SIG-M5 treated with dmso at 0.1 percent for 504 hours (cell line): ENCODE results near the gene CEBPG.

ENCODE experiments used
- DNase-seq: peaks from one replicate; lab custom pipeline; 2025; ENCODE audit not compliant: unreplicated experiment; lab: John Stamatoyannopoulos, UW

CEBPG gene

DNA sequence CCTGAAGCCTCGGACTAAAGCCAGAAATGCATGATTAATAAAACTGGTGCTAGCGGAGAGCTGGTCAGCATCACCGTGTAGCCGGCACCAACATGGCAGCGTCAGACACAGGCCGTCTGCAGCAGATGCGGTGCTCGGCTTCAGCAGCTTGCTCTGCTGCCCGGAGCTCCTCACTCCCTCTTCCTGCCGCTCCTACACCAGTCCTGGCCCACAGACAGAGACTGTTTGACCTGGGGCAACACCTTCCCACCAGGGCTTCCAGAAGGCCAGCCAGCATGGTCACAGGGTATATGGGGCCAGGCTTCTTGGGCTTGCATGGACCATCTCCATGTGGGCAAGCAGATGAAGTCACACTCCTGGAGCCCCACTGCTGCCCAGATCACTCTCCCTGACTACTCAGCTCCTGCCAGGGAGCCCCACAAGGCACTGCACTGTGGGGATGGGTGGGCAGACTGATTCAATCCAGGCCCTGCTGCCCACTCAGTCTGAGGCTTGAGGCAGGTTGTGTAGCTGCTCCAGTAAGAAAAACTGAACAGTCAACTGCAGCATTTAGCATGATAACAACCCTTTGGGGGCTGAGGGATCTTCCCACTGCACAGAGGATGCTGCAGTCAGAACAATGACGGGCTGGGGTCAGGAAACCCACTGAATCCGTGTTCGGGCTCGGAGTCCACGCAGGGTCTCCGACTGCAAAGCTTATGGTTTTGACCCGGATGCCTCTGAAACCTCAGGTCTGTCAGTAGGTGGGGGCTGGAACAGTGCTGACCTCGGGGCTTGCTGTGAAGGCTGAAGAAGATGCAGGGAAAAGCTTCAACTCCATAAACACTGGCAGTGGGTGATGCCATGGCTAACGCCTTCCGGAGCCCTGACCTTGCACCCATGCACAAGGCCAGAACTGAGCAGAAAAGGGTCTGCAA lies 45.6 kb downstream of the CEBPG start:
- DNase-seq, result no peak

DNA sequence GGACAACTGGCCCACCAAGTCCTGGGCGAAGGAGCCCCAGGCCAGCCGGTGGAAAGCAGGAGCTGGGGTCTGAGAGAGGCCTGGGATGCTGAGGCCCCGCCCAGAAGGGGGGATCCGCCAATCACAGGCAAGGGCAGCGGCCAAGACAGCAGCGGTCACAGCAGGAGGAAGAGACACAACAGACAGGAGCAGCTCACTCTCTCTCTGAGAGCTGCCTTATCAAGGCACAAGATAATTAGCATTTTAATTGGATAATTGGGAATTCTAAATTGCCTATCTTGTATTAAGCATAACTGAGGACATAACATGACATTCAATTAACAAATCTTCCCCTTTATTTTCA lies 46.2 kb downstream of the CEBPG start:
- DNase-seq, result no peak

DNA sequence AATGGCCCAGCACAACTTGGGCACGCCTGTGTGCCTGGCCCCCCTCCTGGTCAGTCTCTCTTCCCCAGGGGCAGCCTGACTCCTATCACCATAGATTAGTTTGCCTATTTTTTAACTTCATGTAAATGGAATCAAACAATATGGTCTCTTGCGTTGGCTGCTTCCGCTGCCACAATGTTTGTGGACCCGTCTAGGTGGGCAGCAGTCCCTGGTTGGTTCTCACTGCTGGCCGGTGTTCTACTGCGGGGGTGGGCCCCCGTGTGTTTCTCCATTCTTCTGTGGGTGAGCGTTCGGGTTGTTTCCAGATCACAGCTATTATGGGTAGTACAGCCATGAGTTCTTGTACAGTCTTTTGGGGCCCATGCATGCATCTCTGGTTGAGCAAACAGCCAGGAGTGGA lies 47.3 kb downstream of the CEBPG start:
- DNase-seq, result no peak

DNA sequence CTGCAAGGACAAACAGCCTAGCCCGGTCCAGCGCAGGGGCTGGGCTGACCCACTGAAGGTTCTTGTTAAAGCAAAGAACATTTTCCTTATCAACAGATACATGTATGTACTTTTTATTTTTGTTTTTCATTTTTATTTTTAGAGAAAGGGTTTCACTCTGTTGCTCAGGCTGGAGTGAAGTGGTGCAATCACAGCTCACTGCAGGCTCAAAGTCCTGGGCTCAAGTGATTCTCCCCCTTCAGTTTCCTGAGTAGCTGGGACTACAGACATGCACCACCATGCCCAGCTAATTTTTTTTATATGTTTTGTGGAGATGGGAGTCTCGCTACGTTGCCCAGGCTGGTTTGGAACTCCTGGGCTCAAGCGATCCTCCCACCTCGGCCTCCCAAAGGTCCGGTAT lies 47.9 kb downstream of the CEBPG start:
- no peak for DNase-seq

DNA sequence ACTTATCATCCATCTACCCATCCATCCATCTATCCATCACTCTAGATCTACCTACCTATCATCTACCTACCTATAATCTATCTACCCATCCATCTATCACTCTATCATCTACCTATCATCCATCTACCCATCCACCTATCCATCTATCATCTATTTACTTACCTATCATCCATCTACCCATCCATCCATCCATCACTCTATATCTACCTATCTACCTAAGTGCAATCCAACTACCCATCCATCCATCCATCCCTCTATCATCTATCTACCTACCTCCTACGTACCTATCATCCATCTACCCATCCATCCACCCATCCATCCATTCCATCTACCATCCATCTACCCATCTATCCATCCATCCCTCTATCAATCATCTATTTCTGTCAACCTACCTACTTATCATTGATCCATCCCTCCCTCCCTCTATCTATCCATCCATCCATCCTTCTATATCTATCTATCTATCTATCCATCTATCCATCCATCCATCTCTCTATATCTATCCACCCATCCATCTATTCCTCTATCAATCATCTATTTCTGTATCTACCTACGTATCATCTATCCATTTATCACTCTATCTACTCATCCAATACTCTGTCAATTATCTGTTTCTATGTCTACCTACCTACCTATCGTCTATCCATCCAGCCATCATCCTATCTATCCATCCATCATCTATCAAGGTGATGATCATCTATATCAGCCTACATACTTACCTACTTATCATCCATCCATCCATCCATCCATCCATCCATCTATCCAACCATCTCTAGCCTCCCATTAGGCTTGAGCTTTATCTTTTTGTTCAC lies 49.1 kb downstream of the CEBPG start:
- no peak for DNase-seq

DNA sequence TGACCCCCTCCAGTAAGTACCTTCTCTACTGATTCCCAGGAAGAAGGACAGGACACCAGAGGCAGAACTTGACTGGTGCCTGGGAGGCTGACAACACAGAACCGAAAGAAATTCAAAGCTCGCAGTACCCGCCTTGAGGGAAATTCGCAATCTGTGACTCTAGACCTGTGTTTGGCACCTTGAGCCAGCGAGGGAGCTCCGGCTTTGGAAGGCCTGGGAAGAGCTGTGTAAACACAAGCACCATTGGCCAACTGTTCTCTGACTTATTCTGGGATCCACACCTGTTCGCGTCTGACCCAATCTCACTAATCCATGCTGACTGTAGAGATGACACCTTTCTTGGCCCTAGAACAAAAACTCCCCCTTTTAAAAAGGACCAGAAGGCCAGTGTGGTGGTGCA lies 50.7 kb downstream of the CEBPG start:
- no peak for DNase-seq

DNA sequence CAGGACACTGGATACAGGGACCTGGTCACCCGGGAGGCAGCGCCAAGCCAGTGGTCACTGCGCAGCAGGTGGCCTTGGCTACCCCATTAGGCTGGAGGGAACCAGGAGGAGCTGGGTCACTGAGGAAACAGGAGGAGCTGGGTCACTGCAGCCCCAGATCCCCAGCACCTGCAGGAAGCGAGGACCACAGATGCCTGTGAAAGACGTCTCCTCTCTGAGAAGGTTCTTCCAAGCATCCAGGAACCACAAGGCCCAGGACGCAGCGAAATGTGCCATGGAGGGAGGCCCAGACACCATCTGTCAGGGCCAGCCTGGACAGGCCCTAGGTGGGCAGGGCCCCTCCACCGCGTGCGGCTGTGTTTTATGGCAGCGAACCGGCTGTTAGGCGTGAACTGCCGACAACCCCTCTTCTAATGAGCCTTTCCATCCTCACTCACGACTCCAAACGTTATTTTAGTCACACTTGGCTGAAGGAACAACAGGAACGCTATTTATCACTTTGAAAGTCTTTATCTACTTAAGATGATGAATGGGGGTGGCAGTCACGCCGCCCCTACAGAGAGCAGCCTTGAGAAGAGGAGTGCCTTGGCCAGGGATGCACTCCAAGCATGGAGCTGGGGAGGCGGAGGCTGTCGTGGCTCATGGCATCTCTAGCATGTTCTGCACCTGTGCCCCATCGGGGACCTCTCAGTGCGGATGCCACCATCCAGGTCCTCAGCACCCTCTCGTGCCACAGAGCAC lies 53.3 kb downstream of the CEBPG start:
- no peak for DNase-seq

DNA sequence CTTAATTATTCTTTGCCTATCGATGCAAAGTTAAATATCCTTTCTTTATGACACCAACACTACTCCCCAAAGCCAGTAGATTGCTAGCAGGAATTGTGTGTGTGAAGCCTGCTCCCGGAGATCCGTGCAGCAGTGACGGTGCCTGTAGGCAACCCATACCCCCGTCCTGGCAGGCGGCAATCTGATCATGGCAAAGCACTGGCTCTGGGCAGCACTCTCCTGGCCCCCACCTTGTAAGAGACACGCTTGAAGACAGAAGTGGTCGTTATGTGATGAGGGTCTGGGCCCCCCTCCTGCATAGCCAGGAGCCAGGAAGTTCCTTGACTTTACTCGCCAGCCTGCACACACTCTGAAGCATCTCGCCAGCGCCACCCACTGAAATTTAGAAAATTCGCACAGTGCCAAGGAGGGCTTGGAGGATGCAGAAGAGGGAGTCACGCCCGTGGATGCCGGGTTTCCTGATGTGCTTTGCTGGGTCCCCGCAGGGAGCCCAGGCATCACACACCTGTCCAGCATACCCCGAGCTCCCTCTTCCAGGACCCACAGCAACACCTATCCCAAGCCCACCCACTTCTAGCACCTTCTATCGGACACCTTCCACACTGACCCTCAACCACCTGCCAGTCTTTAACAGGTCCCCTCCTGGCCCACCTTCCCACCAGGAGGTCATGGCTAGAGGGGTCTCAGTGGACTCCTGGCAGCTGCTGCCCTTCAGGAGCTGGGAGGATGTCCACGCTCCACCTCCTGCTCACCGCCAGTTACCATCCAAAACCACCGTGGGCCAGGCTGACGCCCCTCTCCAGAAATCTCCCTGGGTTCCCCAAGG lies 54.5 kb downstream of the CEBPG start:
- no peak for DNase-seq

DNA sequence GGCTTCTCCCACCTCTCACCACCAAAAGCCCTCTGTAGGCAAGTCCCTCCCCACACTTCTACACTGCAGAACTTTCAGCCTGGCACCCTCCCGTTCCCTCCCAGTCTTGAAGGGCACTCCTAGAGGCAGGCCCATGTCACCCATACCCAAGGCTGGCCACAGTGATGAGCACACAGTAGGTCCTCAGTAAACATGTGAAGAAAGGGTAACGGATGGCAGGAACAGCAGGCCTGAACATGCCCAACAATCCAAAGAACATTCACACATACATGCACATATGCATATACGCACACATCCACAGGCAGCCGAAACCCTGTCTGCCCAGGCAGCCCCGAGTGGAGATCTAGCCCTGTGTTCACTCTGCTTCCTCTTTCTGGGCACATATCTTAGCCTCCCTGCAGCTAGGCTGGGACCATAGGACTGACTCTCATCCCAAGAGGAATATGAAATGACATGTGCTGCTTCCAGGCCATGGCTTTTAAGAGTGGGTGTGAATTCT lies 55.2 kb downstream of the CEBPG start:
- no peak for DNase-seq

DNA sequence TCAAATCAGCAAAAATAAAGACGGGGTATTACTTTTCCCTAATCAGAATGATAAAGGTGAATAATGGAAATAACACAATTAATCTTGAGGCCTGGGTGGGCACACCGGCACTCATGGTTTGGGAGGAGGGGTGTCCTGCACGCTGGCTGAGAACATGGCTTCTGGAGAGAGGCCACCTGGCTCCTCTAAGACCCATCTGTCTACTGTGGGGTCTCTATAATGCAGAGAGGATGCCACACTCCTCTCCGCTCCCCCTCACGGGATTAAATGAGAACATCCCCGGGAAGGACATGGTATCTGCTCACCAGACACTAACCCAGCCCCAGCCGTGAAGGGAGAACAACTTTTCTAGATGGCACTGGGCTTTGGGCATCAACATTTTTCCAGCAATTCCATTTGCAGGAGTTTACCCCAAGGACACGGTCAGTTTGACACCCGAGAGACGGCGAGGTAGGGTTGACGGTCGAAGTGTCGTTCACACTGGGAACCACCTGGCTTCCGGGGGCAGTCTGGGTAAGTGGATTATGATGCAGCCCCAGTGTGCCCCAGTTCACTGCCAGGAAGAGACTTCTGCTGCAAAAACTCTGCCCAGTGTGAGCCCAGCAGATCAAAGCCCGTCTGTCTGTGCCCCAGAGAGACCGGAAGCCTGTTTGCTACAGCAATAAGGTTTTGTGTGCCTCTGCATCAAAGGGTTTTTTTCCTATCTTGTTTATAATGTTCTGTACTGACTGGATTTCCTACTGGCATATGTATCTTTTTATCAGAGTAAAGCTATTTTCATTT lies 56.6 kb downstream of the CEBPG start:
- no peak for DNase-seq

DNA sequence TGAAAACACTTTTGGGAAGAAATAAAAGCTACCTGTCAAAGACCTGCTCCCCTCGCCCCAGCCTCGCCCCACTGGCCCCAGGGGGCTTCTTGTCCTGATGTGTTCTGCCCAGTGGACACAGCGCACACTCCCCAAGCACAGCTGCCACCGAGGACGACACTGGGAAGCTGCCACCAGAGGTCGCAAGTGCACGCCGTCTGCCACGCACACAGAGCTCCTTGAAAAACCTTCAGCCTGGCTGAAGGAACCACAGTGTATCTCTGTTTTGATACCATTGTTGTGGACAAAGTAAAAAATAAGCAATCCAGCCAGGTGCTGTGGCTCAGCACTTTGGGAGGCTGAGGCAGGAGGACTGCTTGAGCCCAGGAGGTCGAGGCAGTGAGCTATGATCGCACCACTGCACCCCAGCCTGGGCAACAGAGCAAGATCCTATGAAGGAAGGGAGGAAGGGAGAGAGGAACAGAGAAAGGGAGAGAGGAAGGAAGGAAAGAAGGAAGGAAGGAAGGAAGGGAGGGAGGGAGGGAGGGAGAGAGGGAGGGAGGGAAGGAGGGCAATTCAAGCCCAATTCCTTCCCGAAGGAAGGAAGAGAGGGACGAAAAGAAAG lies 57.3 kb downstream of the CEBPG start:
- DNase-seq, result peak; percentile 67

DNA sequence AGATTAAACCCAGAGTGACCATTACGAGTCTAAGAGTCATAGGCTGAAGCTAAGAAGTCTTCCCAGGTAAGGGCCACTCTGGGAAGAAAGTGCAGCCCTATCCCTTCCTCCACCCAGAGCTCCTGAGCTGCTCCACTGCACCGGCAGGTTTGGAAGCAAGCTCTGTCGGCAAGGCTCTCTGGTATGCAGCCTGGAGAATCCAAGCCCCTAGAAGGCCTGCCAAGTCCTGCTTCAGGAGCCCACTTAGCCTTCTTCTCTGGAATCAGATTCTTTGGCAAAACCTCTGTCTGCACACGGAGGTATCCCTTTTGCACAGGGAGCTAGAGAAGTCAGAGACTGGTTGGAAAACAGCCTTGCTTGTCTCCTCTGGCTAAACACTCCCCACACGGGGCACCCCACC lies 58.5 kb downstream of the CEBPG start:
- DNase-seq, result no peak
